ENCODE measurements around the gene NAALADL2. TPM values are rescaled to one million over a fixed set of nuclear protein-coding genes. Genes with fewer than 3 reads are reported as not detected.

NAALADL2 gene
- polyA plus RNA-seq, 2 of the 4 experiments (the other 2 are of a cell fraction), result 0.09 to 0.28 TPM

DNA sequence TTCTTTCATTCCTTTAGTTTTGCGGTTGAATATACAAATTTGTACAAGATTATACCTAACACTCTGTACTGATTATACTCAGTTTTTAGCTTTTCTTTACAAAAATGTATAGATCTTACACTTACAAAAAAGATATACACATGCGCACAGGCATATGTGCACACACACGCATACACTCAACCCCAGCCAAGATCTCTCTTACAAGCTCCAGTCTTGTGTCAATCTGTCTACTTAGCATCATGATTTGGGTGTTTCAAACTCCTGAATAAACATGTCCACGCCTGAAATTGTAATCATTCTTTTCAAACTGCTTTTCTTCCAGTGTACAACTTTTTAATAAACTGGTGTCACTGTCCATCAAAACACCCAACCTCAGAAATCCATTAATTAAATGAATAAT is 180.7 kb downstream of the NAALADL2 start:
- Histone ChIP-seq H3K4me2 (no peak overlapping the region), H3K4me3 (no peak overlapping the region), H3K4me1 (no peaks in the 10 kb centered on the region), H3K9me3 (no peaks in the 10 kb centered on the region), H3K27ac (no peak overlapping the region)
- CTCF ChIA-PET, result no interaction called here
- POLR2A ChIA-PET, result no interaction called here
- 69% methylated on average over 4 of the region's 4 CpGs for WGBS (ENCODE audit: missing lambda C conversion rate)
- DNase-seq (ENCODE audit: low read depth in 1 of 2, low spot score in 1 of 2) (no peak), ATAC-seq (no peak), FAIRE-seq (no peak)
- TF ChIP-seq TFCP2L1 (CRISPR knock-in tag; IDR thresholded peaks at IDR 0.05) (no peak), ZSCAN20 (CRISPR knock-in tag; IDR thresholded peaks at IDR 0.05) (no peak), POLR2A (IDR thresholded peaks at IDR 0.05; ENCODE audit: low read length) (no peak), ZC3H11A (IDR thresholded peaks at IDR 0.05) (no peak), CEBPB (IDR thresholded peaks at IDR 0.05) (no peak), SREBF2 (IDR thresholded peaks at IDR 0.05) (no peak), TP53 (CRISPR knock-in tag; IDR thresholded peaks at IDR 0.05) (no peak), RAD21 (conservative IDR thresholded peaks at IDR 0.05 in 1 of 2, IDR thresholded peaks at IDR 0.05 in 1 of 2) (no peak), FOXS1 (CRISPR knock-in tag; IDR thresholded peaks at IDR 0.05) (no peak), EHMT2 (IDR thresholded peaks at IDR 0.05; ENCODE audit: low read depth) (no peak), MAZ (IDR thresholded peaks at IDR 0.05; ENCODE audit: borderline replicate concordance, low read depth, low read length) (no peak), HOXB5 (CRISPR knock-in tag; IDR thresholded peaks at IDR 0.05) (no peak), RNF2 (IDR thresholded peaks at IDR 0.05; ENCODE audit: borderline replicate concordance, low read depth) (no peak), NPAS2 (CRISPR knock-in tag; IDR thresholded peaks at IDR 0.05; ENCODE audit: borderline replicate concordance) (no peak), KDM1A (IDR thresholded peaks at IDR 0.05; ENCODE audit: low read depth) (no peak)
- TF ChIP-seq, protein P1, sequence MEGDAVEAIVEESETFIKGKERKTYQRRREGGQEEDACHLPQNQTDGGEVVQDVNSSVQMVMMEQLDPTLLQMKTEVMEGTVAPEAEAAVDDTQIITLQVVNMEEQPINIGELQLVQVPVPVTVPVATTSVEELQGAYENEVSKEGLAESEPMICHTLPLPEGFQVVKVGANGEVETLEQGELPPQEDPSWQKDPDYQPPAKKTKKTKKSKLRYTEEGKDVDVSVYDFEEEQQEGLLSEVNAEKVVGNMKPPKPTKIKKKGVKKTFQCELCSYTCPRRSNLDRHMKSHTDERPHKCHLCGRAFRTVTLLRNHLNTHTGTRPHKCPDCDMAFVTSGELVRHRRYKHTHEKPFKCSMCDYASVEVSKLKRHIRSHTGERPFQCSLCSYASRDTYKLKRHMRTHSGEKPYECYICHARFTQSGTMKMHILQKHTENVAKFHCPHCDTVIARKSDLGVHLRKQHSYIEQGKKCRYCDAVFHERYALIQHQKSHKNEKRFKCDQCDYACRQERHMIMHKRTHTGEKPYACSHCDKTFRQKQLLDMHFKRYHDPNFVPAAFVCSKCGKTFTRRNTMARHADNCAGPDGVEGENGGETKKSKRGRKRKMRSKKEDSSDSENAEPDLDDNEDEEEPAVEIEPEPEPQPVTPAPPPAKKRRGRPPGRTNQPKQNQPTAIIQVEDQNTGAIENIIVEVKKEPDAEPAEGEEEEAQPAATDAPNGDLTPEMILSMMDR (IDR thresholded peaks at IDR 0.05), result no peak
- TF ChIP-seq, protein P2, sequence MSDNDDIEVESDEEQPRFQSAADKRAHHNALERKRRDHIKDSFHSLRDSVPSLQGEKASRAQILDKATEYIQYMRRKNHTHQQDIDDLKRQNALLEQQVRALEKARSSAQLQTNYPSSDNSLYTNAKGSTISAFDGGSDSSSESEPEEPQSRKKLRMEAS (IDR thresholded peaks at IDR 0.05), result no peak
- TF ChIP-seq, protein P3, sequence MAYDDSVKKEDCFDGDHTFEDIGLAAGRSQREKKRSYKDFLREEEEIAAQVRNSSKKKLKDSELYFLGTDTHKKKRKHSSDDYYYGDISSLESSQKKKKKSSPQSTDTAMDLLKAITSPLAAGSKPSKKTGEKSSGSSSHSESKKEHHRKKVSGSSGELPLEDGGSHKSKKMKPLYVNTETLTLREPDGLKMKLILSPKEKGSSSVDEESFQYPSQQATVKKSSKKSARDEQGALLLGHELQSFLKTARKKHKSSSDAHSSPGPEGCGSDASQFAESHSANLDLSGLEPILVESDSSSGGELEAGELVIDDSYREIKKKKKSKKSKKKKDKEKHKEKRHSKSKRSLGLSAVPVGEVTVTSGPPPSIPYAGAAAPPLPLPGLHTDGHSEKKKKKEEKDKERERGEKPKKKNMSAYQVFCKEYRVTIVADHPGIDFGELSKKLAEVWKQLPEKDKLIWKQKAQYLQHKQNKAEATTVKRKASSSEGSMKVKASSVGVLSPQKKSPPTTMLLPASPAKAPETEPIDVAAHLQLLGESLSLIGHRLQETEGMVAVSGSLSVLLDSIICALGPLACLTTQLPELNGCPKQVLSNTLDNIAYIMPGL (CRISPR knock-in tag; IDR thresholded peaks at IDR 0.05; ENCODE audit: borderline replicate concordance), result no peak
- TF ChIP-seq, protein P4, sequence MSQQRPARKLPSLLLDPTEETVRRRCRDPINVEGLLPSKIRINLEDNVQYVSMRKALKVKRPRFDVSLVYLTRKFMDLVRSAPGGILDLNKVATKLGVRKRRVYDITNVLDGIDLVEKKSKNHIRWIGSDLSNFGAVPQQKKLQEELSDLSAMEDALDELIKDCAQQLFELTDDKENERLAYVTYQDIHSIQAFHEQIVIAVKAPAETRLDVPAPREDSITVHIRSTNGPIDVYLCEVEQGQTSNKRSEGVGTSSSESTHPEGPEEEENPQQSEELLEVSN (IDR thresholded peaks at IDR 0.05; ENCODE audit: borderline replicate concordance, low read depth), result no peak
- TF ChIP-seq, protein P5, sequence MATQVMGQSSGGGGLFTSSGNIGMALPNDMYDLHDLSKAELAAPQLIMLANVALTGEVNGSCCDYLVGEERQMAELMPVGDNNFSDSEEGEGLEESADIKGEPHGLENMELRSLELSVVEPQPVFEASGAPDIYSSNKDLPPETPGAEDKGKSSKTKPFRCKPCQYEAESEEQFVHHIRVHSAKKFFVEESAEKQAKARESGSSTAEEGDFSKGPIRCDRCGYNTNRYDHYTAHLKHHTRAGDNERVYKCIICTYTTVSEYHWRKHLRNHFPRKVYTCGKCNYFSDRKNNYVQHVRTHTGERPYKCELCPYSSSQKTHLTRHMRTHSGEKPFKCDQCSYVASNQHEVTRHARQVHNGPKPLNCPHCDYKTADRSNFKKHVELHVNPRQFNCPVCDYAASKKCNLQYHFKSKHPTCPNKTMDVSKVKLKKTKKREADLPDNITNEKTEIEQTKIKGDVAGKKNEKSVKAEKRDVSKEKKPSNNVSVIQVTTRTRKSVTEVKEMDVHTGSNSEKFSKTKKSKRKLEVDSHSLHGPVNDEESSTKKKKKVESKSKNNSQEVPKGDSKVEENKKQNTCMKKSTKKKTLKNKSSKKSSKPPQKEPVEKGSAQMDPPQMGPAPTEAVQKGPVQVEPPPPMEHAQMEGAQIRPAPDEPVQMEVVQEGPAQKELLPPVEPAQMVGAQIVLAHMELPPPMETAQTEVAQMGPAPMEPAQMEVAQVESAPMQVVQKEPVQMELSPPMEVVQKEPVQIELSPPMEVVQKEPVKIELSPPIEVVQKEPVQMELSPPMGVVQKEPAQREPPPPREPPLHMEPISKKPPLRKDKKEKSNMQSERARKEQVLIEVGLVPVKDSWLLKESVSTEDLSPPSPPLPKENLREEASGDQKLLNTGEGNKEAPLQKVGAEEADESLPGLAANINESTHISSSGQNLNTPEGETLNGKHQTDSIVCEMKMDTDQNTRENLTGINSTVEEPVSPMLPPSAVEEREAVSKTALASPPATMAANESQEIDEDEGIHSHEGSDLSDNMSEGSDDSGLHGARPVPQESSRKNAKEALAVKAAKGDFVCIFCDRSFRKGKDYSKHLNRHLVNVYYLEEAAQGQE (IDR thresholded peaks at IDR 0.05), result no peak

Measured in A549 (cell line).